HepG2 (cell line): Measurements from ENCODE around the gene PRCD. TPM values are rescaled to one million over a fixed set of nuclear protein-coding genes. Genes with fewer than 3 reads are reported as not detected.

Experiments
- AKNA ChIP-seq: sonication (generic); formaldehyde crosslinking; IDR thresholded peaks from 2 replicates; pipeline ENCODE4 v1.4.0; 2020; ENCODE audit warnings: missing genetic modification reagents, borderline replicate concordance
- ARID2 ChIP-seq: sonication (generic); formaldehyde crosslinking; IDR thresholded peaks from 2 replicates; pipeline ENCODE4 v1.8.1; 2022; ENCODE audit warnings: mild to moderate bottlenecking, missing genetic modification reagents, borderline replicate concordance
- CHCHD3 ChIP-seq: sonication (generic); formaldehyde crosslinking; IDR thresholded peaks from 2 replicates; pipeline ENCODE4 v1.8.0; 2022; ENCODE audit warnings: mild to moderate bottlenecking, missing genetic modification reagents, moderate library complexity
- ELF1 ChIP-seq: sonication (generic); formaldehyde crosslinking; IDR thresholded peaks from 2 replicates; pipeline ENCODE4 v1.4.0; 2020; ENCODE audit warnings: missing genetic modification reagents
- FUBP1 ChIP-seq: sonication (generic); formaldehyde crosslinking; IDR thresholded peaks from 2 replicates; pipeline ENCODE4 v1.5.1; 2020; ENCODE audit warnings: missing genetic modification reagents, mild to moderate bottlenecking, borderline replicate concordance
- HINFP ChIP-seq: sonication (generic); formaldehyde crosslinking; IDR thresholded peaks from 2 replicates; pipeline ENCODE4 v1.4.0; 2020; ENCODE audit warnings: low read depth, mild to moderate bottlenecking, missing genetic modification reagents
- TRIM22 ChIP-seq: fragments of 450-650 bp; IDR thresholded peaks from 2 replicates; pipeline ENCODE4 v1.6.1; 2017
- ZBTB20 ChIP-seq: sonication (generic); formaldehyde crosslinking; IDR thresholded peaks from 2 replicates; pipeline ENCODE4 v1.8.1; 2023; ENCODE audit warnings: missing genetic modification reagents, low read depth, mild to moderate bottlenecking, borderline replicate concordance
- ZFX ChIP-seq: sonication (generic); formaldehyde crosslinking; IDR thresholded peaks from 2 replicates; pipeline ENCODE4 v1.4.0; 2020; ENCODE audit warnings: mild to moderate bottlenecking, low read depth, missing genetic modification reagents, moderate library complexity
- ZNF274 ChIP-seq: sonication (generic); formaldehyde crosslinking; IDR thresholded peaks from 2 replicates; pipeline ENCODE4 v1.5.1; 2020; ENCODE audit warnings: mild to moderate bottlenecking, missing genetic modification reagents
- ZNF691 ChIP-seq: sonication (generic); formaldehyde crosslinking; IDR thresholded peaks from 2 replicates; pipeline ENCODE4 v1.4.0; 2020; ENCODE audit warnings: missing genetic modification reagents, low read depth, mild to moderate bottlenecking, borderline replicate concordance
- ZNF710 ChIP-seq: sonication (generic); formaldehyde crosslinking; IDR thresholded peaks from 2 replicates; pipeline ENCODE4 v1.5.0; 2020; ENCODE audit warnings: mild to moderate bottlenecking, missing genetic modification reagents, borderline replicate concordance
- ZNF883 ChIP-seq: sonication (generic); formaldehyde crosslinking; IDR thresholded peaks from 2 replicates; pipeline ENCODE4 v1.5.1; 2020; ENCODE audit warnings: mild to moderate bottlenecking, missing genetic modification reagents; ENCODE audit errors: not compliant biosample characterization
- ZZZ3 ChIP-seq: sonication (generic); formaldehyde crosslinking; IDR thresholded peaks from 2 replicates; pipeline ENCODE4 v1.4.0; 2020; ENCODE audit warnings: missing genetic modification reagents, mild to moderate bottlenecking, borderline replicate concordance
- polyA plus RNA-seq, 8 experiments: library from polyadenylated mRNA; depleted of rRNA in 3 of 8; stranded (reverse) in 7 of 8; unstranded in 1 of 8; fragments of >200 nt; fragmentation: Illumina TruSeq in 4 of 8; extraction: Trizol in 4 of 8; gene quantifications; 2 replicates each; pipeline versions ENCODE4 v1.2.1 to v1.2.3, GENCODE V29; 2011 to 2016; ENCODE audit warnings: low read depth in 4 of 8, missing spikeins in 1 of 8, mixed read lengths in 1 of 8; ENCODE audit not compliant: insufficient read depth in 1 of 8
- total RNA-seq, 5 experiments: library from RNA; depleted of rRNA; stranded (reverse); fragments of >200 nt; fragmentation: Illumina TruSeq; extraction: Trizol; gene quantifications; 2 replicates each; pipeline ENCODE4 v1.2.3, GENCODE V29; 2016; ENCODE audit warnings: low read depth in 1 of 5

The PRCD gene
- total and polyA plus RNA-seq, 2 of the 13 experiments (the other 11 are each of a cell fraction or from before 2014, with no cell fraction given): 0.51 TPM; not detected in 1

GRCh38 chr17:76501018-76501826, 38.6 kb upstream of the PRCD start, which contains the start of gene RHBDF2 (continued):
- peak; percentile 67; the same call in 1 of the 2 replicates for TF ChIP-seq ZNF691 (CRISPR knock-in tag)
- no peak for TF ChIP-seq TRIM22
- 0 out of 2 replicates have a peak, but pooled peaks have one; percentile 2 for TF ChIP-seq ZZZ3
- no peak; the same call in 1 of the 2 replicates for TF ChIP-seq ZBTB20 (CRISPR knock-in tag)
- no peak for TF ChIP-seq CHCHD3
- peak; percentile 94 for TF ChIP-seq ZFX (CRISPR knock-in tag)
- TF ChIP-seq HINFP (CRISPR knock-in tag): no peak; the same call in 1 of the 2 replicates
- no peak for TF ChIP-seq FUBP1 (CRISPR knock-in tag)
- TF ChIP-seq ARID2 (CRISPR knock-in tag): no peak
- TF ChIP-seq AKNA: no peak
- TF ChIP-seq ZNF710 (CRISPR knock-in tag): no peak
- peak; percentile 37; the same call in 1 of the 2 replicates for TF ChIP-seq ZNF274 (CRISPR knock-in tag)
- TF ChIP-seq ZNF883 (CRISPR knock-in tag): no peak
- TF ChIP-seq ELF1 (CRISPR knock-in tag): peak; percentile 45; the same call in 1 of the 2 replicates
